ENCODE measurements around the gene HDAC10. TPM values are rescaled to one million over a fixed set of nuclear protein-coding genes. Genes with fewer than 3 reads are reported as not detected.
"Not testable (repeated sequence)": the region's sequence is repeated elsewhere in the genome, so short reads cannot be mapped to it uniquely, and the experiment has no call there.

The HDAC10 gene
- total RNA-seq, 1 experiment from 2014 or later, result 21.4 TPM

DNA sequence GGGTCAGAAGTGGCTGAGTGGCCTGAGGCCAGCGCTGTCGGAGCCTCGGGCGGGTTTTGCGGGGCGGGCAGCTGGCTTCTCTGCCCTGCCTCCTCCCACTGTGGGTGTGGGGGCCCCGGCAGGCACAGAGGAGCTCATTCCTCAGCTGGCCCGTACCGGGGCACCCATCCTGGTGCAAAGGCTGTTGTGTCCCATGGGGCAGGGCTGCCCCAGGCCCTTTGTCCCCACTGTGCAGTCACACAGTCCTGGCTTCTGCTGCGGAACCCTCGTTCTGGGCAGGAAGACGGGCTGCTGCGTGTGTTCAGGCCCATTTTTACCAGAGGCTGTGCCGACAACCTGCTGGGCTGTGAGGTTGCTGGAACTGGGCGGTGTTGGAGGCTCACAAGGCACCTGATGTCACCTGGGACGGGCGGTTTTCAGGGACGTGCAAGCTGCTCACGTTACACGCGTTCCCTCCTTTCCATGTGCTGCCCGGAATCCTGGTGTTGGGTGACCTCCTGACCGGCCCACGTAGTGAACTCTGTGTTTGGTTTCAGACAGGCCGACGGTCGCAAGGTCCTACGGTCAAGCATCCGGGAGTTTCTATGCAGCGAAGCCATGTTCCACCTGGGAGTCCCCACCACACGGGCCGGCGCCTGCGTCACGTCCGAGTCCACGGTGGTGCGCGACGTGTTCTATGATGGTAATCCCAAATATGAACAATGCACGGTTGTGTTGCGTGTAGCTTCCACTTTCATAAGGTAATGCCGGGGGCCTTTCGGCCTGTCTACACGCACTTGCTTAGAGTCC, 45.1 kb downstream of the HDAC10 start:
- Histone ChIP-seq H3K4me1 (no peaks in the 10 kb centered on the region), H3K36me3 (peaks cover 21% of the 10 kb centered on the region), H3K27ac (no peak overlapping the region), H3K9me3 (replicated peaks) (no peaks in the 10 kb centered on the region), H3K27me3 (no peaks in the 10 kb centered on the region), H3K4me3 (no peak overlapping the region)
- no peak for DNase-seq

DNA sequence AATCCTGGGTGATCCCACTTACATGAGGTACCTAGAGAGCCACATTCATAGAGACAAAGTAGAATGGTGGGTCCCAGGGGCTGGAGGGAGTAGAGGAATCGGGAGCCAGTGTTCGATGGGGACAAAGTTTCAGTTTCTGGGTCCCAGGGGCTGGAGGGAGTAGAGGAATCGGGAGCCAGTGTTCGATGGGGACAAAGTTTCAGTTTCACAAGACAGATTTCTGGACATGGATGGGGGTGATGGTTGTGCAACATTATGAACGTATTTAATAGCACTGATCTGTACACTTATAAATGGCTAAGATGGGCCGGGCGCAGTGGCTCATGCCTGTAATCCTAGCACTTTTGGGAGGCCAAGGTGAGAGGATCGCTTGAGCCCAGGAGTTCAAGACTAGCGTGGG, 46.1 kb downstream of the HDAC10 start:
- not testable (repeated sequence) for H3K4me1 ChIP-seq; H3K27me3 ChIP-seq; H3K27ac ChIP-seq; DNase-seq; H3K9me3 ChIP-seq (replicated peaks); H3K4me3 ChIP-seq
- peaks cover 19% of the 10 kb centered on the region for H3K36me3 ChIP-seq

DNA sequence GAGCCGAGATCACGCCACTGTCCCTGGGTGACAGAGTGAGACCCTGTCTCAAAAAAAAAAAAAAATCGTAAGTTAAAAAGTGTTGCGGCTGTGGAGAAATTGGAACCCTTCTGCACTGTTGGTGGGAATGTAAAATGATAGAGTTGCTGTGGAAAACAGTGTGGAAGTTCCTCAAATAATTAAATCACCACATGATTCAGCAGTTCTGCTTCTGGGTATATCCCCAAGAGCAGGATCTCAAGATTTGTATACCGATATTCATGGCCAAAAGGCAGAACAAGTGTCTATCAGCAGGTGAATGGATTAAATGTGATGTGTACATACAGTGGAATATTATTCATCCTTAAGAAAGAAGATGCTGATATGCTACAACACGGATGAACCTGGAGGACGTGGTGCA, 46.5 kb downstream of the HDAC10 start:
- Histone ChIP-seq H3K4me1 (no peaks in the 10 kb centered on the region; the same call in 1 of the 2 replicates), H3K36me3 (peaks cover 19% of the 10 kb centered on the region), H3K27me3 (no peaks in the 10 kb centered on the region), H3K27ac (no peak overlapping the region), H3K4me3 (no peak overlapping the region), H3K9me3 (replicated peaks) (no peaks in the 10 kb centered on the region)
- no peak for DNase-seq

DNA sequence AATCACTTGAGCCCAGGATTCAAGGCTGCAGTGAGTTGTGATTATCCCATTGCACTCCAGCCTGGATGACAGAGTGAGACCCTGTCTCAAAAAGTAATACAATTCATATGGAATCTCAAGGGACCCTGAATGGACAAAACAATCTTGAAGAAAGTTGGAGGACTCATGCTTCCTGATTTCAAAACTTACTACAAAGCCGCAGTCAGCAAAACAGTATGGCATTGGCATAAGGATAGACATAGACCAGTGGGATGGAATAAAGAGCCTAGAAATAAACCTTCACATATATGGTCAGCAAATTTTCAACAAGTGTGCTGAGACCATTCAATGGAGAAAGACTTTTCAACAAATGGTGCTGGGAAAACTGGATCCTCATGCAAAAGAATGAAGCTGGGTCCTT, 47.8 kb downstream of the HDAC10 start:
- no peaks in the 10 kb centered on the region for H3K27me3 ChIP-seq
- DNase-seq, result no peak
- H3K27ac ChIP-seq, result no peak overlapping the region
- peaks cover 19% of the 10 kb centered on the region for H3K36me3 ChIP-seq
- no peak overlapping the region for H3K4me3 ChIP-seq
- no peaks in the 10 kb centered on the region; the same call in 1 of the 2 replicates for H3K4me1 ChIP-seq
- H3K9me3 ChIP-seq (replicated peaks), result no peaks in the 10 kb centered on the region

GRCh38 chr22:50202130-50202666, 48.9 kb downstream of the HDAC10 start:
- Histone ChIP-seq H3K4me1 (no peaks in the 10 kb centered on the region; the same call in 1 of the 2 replicates), H3K4me3 (peak overlapping the region; percentile 68), H3K9me3 (replicated peaks) (no peaks in the 10 kb centered on the region), H3K27ac (no peak overlapping the region), H3K27me3 (no peaks in the 10 kb centered on the region), H3K36me3 (peaks cover 21% of the 10 kb centered on the region)
- DNase-seq, result no peak

DNA sequence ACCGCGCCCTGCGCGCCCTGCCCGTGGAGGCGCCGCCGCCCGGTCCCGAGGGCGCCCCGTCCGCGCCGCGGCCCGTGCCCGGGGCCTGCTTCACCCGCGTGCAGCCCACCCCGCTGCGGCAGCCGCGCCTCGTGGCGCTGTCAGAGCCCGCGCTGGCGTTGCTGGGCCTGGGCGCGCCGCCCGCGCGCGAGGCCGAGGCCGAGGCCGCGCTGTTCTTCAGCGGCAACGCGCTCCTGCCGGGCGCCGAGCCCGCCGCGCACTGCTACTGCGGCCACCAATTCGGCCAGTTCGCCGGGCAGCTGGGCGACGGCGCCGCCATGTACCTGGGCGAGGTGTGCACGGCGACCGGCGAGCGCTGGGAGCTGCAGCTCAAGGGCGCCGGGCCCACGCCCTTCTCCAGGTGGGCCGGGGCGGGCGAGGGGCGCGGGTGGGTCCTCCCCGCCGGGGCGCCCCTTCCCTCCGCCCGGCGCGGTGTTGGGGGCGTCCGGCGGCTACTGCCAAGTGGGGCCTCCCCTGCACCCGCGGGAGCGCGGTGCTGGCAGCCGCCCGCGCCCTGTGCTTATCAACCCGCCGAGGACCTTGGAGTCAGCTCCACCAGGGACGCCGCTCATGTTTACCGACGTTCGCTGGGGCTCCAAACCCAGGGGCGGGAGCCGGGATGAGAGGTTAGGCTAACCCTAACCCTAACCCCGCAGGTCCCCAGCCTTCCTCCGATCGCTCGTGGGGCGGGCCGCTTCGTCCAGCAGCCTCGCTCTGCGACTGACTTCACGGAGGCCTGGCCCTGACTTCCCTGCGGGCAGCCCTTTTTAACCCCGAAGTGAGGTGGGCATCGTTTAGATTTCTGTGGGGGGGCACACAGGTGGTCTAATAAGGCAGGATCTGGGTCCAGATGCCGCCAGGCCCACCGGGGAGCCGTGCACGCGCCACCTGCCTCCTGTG, 49.6 kb downstream of the HDAC10 start:
- Histone ChIP-seq H3K27me3 (no peaks in the 10 kb centered on the region), H3K27ac (no peak overlapping the region), H3K36me3 (peaks cover 20% of the 10 kb centered on the region), H3K4me3 (peak overlapping the region; percentile 68), H3K4me1 (no peaks in the 10 kb centered on the region; the same call in 1 of the 2 replicates), H3K9me3 (replicated peaks) (no peaks in the 10 kb centered on the region)
- no peak for DNase-seq

- peak; percentile 95 to 96 for DNase-seq
- H3K27ac ChIP-seq, result no peak within 1 kb of the TSS
- H3K9me3 ChIP-seq (replicated peaks), result no peaks in the 10 kb centered on the region
- no peaks in the 10 kb centered on the region for H3K27me3 ChIP-seq
- H3K4me1 ChIP-seq, result no peaks in the 10 kb centered on the region; the same call in 1 of the 2 replicates
- peaks cover 16% of the 10 kb centered on the region for H3K36me3 ChIP-seq
- H3K4me3 ChIP-seq, result peak within 1 kb of the TSS; percentile 68
Observed at GRCh38 chr22:50200461-50201190, 50.4 kb downstream of the HDAC10 start, which contains the start of gene SELENOO. Gene SELENOO (plus strand): TSS chr22:50201011. CDS start chr22:50201037, 26 bp downstream.

- H3K4me3 ChIP-seq, result peak overlapping the region; percentile 68
- DNase-seq, result peak in 1 of 2 experiments; percentile 49
- no peak overlapping the region for H3K27ac ChIP-seq
- H3K36me3 ChIP-seq, result peaks cover 17% of the 10 kb centered on the region
- no peaks in the 10 kb centered on the region; the same call in 1 of the 2 replicates for H3K4me1 ChIP-seq
- no peaks in the 10 kb centered on the region for H3K9me3 ChIP-seq (replicated peaks)
- H3K27me3 ChIP-seq, result no peaks in the 10 kb centered on the region
Observed at GRCh38 chr22:50199829-50200460, 51.1 kb downstream of the HDAC10 start.

DNA sequence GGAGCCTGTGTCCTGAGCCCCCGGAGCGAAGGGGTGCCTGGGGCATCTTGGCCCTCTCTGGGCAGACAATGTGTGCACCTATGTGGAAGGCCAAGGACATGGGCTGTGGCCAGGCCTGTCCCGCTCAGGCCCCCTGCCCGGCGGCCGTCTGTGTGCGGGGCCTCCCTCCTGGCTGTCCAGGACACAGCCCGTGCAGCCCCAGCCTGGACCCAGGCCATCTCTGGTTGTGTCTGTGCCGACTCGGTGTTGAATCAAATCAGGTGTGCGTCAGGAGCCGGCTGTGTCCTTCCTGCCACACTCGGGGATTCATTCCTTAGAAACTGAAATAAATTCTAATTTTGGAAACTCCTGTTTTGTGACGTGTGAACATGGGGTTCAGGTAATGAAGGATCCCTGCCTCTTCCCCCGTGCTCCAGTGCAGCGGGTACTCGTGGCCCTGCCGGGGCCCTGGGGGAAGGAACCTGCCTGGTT, 51.8 kb downstream of the HDAC10 start:
- peaks cover 23% of the 10 kb centered on the region for H3K36me3 ChIP-seq
- no peaks in the 10 kb centered on the region for H3K27me3 ChIP-seq
- DNase-seq, result no peak
- no peak overlapping the region for H3K27ac ChIP-seq
- H3K4me3 ChIP-seq, result no peak overlapping the region
- H3K9me3 ChIP-seq (replicated peaks), result no peaks in the 10 kb centered on the region
- no peaks in the 10 kb centered on the region; the same call in 1 of the 2 replicates for H3K4me1 ChIP-seq

- Histone ChIP-seq H3K27ac (no peak overlapping the region), H3K9me3 (replicated peaks) (no peaks in the 10 kb centered on the region), H3K4me1 (no peaks in the 10 kb centered on the region; the same call in 1 of the 2 replicates), H3K36me3 (peaks cover 24% of the 10 kb centered on the region), H3K27me3 (no peaks in the 10 kb centered on the region), H3K4me3 (no peak overlapping the region)
- DNase-seq, result no peak
Observed at GRCh38 chr22:50198624-50199017, 52.4 kb downstream of the HDAC10 start.

DNA sequence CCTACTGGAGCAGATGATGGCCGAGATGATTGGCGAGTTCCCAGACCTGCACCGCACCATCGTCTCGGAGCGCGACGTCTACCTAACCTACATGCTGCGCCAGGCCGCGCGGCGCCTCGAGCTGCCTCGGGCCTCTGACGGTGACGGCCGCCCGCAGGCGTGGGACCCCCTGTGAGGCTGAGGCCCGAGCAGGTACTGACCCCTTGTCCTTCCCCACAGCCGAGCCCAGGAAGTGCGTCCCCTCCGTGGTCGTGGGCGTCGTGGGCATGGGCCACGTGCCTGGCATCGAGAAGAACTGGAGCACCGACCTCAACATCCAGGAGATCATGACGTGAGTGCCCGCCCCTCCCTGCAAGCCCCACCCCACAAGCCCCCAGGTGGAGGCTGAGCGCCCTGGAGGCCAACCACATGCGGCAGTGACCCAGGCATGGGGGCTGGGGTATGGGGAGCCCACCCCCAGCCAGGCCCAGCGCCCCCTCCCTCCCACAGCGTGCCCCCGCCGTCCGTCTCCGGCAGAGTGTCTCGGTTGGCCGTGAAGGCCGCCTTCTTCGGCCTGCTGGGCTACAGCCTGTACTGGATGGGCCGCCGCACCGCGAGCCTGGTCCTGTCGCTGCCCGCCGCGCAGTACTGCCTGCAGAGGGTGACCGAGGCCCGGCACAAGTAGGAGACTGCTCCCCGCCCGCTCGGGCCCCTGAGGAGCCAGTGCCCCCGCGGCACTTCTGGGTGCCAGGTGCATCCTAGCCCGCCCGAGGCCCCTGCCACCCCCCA, 53.0 kb downstream of the HDAC10 start:
- Histone ChIP-seq H3K4me3 (no peak overlapping the region), H3K9me3 (replicated peaks) (no peaks in the 10 kb centered on the region), H3K4me1 (no peaks in the 10 kb centered on the region; the same call in 1 of the 2 replicates), H3K27ac (no peak overlapping the region), H3K27me3 (no peaks in the 10 kb centered on the region), H3K36me3 (peaks cover 20% of the 10 kb centered on the region)
- DNase-seq, result no peak

- no peaks in the 10 kb centered on the region; the same call in 1 of the 2 replicates for H3K4me1 ChIP-seq
- H3K9me3 ChIP-seq (replicated peaks), result no peaks in the 10 kb centered on the region
- no peak for DNase-seq
- H3K27me3 ChIP-seq, result no peaks in the 10 kb centered on the region
- H3K36me3 ChIP-seq, result peaks cover 15% of the 10 kb centered on the region
- no peak overlapping the region for H3K27ac ChIP-seq
- H3K4me3 ChIP-seq, result no peak overlapping the region
Observed at GRCh38 chr22:50197000-50197800, 53.9 kb downstream of the HDAC10 start.

Data from SJCRH30 (cell line).